GM19463 (cell line): ENCODE data around the gene PTPN14.

Source experiments
- ATAC-seq: cut with Tn5 transposase; IDR thresholded peaks from one replicate; pipeline ENCODE4 v1.9.1; 2021; ENCODE audit warnings: mild to moderate bottlenecking, moderate library complexity; ENCODE audit not compliant: unreplicated experiment

Gene PTPN14

DNA sequence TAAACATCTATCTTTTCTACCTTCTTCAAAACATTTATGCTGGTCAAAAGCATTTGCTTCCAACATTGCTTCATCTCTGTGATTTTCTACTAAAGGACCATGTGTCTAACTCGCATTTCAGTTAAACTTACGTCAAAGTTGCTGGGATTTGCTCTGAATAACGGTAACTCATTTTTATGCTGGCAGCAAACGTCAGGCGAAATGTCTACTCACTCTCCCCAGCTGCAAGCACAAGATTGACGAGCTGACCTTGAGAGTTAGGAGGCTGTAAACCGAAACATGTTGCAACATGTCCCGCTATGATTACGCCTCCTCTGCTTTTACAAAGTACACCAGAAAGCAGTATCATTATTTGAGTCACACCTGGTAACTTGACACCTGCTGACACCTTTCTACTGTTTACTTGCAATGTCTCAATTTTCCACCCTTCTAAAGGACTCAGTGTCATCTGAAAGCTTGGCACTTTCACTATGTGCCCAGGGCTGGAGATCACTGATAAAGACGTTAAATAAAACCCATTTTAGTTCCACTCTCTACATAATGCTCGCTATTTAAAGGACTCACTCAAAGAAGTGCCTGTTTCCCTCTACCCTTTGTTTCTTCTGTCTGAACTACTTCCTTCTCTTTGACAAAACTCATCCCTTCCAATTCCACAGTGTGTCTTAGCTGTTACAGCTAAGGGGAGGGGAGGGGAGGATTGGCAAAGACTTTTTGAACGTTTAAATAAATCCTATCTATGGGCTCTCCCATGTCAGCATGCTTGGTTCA is 111.9 kb downstream of the PTPN14 start:
- ATAC-seq: peak; percentile 82

DNA sequence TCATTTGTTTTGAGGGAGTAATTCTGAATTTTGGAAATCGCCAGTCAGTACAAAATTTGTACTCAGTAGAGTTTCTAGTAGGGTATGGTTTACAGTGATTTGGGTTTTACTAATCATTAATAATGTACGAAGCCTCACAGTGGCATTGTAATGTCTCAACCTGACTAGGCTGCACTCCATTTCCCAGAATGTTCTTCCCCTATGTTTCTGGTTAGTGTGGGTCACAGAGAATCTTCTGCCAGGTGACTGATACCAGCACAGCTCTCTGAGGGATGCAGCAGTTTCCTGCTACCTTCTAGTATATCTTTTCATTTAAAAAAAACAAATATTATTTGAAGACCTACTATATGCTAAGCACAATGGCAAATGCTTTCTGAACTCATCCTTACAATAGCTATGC is 112.9 kb downstream of the PTPN14 start:
- peak; percentile 37 for ATAC-seq

DNA sequence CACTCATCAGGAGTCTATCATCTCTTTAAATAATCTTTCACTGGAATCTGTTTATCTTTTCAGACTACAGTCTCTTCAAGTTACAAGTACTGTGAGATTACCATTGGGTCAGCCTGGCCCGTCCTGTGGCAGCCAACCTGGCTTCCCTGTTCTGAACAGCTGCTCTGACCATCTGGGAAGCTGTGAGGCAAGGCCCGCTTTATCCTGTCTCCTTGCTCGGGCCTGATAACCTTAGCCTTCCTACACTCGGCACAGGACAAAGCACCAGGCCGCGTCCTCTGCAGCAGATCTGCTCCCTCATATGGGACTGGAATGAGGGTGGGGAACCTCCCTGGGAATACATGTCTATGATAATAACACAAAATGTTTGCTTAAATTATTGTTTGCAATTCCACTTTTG is 113.3 kb downstream of the PTPN14 start:
- no peak for ATAC-seq

DNA sequence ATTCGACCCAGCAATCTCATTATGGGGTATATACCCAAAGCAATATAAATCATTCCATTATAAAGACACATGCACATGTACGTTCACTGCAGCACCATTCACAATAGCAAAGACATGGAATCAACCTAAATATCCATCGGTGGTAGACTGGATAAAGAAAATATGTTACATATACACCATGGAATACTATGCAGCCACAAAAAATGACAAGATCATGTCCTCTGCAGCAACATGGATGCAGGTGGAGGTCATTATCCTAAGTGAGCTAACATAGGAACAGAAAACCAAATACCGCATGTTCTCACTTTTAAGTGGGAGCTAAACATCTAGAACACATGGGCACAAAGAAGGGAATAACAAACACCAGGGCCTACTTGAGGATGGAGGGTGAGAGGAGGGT is 115.5 kb downstream of the PTPN14 start:
- ATAC-seq: no peak

DNA sequence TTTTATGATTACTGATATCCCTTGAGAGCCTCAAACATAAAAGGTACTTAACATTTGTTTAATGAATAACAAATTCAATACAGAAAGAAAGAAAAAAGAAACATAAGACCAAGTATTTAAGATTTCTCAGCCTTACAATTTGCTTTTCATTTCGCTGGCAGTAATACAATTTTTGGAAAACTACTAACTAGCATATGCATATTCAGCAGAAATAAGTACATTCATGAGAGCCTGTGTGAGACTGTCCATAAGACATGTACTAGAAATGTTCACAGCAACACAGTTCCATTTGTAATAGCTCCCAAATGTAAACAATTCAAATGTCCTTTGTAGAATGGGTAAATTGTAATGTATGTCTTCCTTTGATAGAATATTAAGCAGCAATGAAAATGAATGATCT is 119.2 kb downstream of the PTPN14 start:
- ATAC-seq: no peak

DNA sequence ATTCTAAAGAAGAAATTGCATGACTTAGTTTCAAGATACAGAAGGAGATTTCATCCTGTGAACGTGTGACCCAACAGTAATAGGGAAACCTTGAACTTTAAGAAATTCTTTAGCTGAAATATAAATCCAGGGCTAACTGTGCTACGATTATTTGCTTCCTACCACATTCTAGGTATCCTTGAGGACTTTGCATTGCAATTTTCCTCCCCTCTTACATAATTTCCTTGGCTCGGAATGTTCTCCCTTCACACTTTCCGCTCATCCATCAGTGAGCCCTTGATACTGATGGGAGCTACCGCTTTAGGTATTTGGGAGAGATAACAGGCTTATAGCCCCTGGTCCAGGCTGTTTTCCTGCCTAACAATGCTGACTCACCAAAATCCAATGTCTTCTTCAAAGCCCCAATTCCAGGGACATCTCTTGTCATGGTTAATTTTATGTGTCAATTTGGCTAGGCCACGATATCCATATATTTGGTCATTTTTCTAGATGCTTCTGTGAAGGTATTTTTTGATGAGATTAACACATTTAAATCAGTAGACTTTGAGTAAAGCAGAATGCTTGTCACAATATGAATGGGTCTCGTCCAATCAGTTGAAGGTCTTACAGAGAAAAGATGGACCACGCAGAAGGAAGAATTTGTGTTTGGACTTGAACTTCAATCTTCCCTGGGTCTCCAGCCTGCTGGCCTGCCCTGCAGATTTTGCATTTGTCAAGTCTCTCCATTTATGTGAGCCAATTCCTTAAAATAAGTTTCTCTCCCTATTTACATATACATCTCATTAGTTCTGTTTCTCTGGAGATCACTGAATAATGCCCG is 121.2 kb downstream of the PTPN14 start:
- ATAC-seq: no peak

DNA sequence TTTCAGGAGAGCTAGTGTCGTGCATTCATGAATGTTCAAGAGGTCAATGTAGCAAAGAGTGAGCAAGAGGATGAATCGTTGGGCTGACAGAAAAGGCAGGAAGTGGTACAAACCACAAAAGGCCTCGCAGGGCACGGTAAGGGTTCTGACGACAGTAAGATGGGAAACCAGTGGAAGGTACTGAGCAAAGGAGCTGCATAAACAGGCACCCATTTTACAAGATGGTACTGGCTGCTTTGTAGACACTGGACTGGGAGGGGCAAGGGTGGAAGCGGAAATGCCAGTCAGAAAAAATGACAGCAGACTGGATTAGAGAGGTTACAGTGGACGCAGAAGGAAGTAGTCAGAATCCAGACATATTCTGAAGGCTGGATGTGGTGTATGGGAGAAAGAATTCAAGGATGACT is 123.5 kb downstream of the PTPN14 start:
- peak; percentile 97 for ATAC-seq

DNA sequence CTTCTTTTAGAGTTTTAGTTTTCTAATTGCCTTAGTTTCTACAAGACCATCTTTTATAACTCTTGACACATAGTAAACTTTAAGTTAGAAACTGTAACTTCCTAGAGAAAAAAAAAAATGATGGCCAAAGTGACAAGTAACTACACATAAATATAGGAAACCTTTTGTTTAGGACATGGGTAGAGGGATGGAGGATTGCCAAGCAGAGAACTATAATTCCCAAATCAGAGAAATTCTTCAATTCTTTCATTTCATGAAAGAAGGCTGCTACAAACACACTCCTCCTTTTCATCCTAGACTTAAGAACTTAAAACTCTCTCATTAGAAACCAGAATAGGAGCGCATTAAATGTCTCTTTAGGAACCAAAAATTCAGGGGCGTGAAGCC is 125.0 kb downstream of the PTPN14 start:
- no peak for ATAC-seq

DNA sequence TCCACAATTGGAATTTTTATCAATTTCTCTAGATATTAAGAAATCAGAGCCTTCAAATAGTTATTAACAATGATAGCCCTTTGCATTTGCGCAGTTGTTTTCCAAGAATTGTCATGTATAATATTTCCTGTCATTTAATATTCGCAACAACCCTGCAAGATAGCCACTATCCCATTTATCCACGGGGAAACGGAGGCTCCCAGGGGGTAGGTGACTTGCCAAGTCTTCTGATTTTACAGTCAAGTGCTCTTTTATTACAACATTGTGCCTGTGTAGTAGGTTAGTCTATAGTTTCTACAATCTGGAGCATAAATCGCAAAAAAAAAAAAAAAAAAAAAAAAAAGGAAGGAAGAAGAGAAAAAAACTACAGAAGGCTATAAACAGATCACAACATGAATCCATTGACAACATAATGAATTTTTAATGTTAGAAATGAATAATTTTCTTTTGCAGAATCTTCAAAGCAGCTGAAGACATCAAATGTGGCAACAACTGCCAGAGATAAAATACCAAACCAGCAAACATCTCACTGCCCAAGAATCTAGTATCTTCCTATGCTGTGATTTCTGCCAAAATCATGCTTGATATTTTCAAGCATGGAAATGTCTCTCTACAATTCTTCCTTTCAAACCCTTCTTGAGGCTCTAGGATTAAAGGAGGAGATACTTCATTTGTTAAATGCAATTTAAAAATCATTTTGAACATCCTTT is 125.5 kb downstream of the PTPN14 start:
- no peak for ATAC-seq

DNA sequence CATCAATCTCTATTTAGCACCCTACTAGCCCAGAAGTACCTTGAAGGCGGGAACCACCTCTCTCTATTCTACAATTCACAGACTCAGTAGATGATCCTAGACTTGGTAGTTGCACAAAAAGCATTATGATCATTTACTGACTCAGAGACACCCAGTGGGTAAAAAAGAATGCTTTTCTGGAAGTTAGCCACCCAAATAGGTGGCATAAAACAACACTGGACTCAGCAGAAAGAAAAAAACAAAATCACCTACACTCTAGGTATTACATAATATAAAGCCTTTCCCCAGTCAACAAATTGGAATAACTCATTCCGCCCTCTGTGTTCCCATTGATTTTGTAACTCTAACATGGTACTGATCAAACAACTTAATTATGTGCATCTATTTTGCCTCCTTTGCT is 126.3 kb downstream of the PTPN14 start:
- no peak for ATAC-seq

DNA sequence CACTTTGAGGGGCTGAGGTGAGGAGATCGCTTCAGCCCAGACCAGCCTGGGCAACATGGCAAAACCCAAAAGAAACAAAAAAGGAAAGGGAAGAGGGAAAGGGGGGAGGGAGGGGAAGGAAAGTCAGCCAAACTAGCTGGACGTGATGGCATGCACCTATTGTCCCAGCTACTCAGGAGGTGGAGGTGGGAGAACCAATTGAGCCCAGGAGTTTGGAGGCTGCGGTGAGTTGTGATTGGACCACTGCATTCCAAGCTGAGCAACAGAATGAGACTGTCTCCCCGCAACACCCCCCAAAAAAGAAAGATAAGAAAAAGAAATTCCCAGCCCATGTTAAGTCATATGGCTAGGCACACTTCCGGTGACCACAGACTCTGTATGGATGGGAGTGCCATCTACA is 128.4 kb downstream of the PTPN14 start:
- ATAC-seq: no peak

DNA sequence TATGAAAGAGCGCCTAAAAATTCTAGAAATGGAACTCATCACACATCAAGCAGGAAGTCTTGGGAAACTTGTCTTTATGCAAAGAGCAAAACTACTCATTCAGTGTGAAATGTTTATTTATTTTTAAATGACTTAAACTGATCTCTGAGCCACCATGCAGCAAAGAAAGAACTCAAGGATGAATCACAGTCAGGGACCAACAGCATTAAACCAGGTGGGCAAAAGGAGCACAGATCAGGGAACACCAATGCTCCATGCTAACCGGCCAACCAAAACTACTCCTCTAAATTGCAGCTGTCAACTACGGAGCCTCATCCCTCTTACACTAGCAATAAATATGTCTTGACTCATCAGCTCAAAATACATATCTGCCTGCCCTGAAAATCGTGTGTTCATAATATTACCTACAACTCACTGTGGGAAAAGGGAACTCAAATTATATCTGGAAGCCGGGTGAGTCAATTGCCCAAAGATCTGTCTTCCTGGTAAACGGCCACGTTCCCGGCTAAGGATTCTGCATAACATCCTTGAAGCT is 129.2 kb downstream of the PTPN14 start:
- no peak for ATAC-seq

DNA sequence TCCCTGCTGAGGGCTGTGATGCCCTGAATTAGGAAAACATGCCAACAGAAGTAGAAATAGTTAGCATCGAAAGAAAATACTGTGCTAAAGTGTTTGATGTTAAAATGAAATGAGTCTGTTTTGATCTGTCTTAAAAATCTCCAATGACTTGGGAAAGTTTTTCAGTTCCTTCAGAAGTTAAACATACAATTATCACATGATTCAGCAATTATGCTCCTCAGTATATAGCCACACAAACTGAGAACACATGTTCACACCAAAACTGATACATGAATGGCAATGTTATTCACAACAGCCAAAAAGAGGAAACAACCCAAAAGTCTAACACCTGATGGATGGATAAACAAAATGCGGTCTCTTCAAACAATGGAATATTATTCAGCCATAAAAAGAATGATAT is 130.6 kb downstream of the PTPN14 start:
- ATAC-seq: no peak

DNA sequence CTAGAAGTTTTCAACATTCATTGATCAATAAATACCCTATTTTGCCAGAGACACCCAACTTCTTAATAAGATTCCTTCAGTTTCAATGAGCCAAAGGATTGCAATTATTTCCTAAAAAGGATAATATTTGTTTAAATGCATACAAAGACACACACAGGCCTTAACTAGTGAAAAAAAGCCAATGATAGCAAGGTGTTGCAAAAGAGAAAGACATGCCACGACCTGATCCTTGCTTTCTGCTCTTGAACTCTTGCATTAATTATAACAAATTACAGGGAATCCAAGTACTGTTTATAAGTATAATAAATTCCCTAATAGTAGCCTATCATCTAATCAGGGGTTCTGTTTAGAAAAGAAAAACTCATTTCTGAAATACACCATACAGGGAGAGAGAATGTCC is 131.1 kb downstream of the PTPN14 start:
- ATAC-seq: no peak

DNA sequence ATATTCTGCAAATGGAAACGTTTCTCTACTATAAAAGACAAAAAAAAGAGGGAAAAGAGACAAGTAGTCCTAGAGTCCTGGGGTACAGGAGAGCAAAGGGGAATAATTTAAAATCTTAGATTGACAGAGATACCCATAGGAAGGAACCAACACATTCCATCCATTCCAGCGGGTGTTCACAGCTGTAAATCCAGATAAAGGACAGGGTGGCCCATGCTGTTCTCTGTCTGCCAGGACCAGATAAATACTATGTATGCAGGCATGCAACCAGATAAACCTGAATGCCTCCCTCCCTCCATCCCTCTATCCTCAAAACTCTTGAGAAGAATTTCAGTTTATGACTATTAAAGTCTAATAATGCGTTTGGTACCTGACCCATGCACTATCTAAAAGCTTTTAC is 131.8 kb downstream of the PTPN14 start:
- ATAC-seq: no peak

DNA sequence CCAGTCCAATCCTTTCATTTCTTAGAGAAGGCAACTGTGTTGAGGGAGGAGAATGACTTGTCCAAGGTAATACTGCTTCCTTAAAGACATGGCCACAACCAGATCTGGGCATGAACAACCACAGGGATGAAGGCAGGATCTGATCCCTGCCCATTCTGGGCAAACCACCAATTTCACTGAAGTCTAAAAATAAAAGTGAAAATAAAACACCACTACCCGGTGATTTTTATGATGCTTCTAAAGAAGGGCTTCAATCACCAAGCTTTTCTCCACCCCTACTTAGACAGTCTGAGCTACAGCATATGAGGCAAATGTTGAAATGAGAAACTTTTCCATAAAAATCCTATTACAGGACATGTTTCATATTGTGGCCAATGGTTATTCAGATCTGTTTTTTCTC is 133.0 kb downstream of the PTPN14 start:
- ATAC-seq: peak; percentile 37

DNA sequence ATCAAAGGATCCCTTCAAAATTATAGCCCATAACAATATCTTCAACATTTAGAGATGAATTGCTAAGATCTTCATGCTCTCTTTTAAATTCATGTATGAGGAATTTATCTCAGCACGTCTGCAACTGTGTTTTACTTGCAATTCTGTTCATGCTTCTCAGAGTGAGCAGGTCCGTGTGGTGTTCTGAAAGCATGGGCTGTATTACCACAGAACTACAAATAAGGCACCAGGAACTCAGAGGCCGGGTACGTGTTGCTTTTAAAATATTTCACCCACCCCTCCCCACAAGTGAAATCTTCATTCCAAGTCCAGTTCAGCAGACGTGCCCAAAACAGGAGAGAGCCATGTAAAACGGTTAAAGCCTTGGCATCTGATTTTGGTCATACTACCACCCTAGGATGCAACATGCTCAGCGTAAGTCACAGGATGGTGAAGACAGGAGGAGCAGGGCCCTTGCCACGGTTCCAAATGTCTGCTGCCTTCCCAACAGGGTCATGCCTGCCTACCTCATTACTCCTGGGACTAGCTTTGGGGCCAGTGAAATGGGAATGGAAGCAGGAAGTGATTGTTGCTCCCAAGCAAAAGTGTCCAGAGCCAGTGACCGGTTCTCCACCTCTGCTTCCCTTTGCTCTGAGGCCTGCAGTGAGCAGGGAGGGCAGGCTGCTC is 133.7 kb downstream of the PTPN14 start:
- ATAC-seq: no peak

DNA sequence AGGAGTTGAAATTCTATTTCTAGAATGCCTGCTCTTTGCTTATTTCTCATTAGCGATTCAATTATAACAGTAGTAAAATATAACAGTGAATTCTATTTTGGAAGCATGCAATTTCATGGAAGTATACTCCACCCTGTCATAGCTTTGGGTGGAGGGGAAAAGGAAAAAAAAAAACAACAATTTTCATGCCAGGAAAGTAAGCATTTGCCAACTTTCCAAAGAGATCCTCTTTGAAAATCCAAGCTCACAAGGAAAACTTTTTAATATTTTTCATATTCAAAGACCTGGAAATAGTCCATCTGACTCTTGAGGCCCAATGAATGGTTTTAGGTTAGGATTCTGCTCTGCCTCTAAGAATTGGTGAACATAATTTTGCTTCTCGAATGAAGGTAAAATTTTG is 134.5 kb downstream of the PTPN14 start:
- ATAC-seq: no peak

DNA sequence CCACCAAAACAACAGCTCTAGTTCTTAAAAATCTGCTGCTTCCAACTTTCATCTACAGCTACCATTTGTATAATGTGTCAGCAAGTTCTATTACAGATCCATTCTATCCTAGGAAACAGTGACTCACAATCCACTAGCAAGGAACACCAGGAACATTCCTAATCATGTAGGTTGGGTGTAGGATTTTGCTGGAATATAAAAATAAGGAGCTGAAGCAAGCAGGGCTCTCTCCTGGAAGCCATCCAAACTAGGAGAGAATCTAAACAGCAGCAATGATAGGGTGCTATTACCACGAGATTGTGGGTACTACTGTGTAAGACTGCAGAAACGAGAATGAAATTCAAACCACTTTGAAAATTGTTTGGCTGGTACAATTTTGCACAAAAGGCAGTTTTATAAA is 135.0 kb downstream of the PTPN14 start:
- ATAC-seq: no peak

DNA sequence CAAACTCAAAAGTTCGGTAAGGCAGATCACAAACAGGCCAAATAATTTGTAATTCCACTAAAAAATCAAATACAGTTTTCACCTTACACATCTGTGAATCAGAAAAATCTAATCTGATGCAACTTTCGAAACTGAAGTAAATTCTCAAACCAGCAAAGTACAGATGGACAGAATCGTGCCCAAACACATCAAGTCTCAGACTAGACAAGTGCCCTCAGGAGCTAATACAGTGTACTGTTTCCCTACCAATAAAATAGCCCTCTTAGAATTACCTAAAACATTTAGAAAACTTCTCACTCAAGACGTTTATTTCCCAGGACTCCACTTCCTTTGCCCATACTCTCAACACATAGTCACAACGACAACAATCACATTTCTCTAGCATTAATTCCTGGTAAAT is 136.3 kb downstream of the PTPN14 start:
- ATAC-seq: no peak

DNA sequence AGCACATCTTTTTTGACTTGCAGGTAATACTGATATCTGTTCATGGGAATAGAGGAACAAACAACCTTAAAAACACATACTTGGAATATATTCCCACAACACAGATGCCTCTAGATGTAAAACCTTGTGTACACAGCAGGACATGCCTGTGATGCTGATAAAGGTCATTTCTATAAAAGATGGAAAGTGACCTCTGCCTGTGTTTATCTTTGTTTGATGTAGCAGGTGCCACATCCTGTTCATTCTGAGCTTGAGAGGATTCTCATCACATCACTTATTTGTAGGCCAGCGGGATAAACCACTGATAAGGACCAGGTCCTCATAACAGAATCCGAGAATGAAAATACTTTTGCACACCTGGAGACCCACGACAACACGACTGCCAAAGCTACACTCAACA is 136.7 kb downstream of the PTPN14 start:
- ATAC-seq: no peak
